ENCODE data around the gene STEAP2.

- TF ChIP-seq POLR2A (IDR thresholded peaks at IDR 0.05; ENCODE audit: low read depth) (no peak), EP300 (IDR thresholded peaks at IDR 0.05) (no peak), POLR2AphosphoS5 (IDR thresholded peaks at IDR 0.05) (no peak)
- TF ChIP-seq, protein P1, sequence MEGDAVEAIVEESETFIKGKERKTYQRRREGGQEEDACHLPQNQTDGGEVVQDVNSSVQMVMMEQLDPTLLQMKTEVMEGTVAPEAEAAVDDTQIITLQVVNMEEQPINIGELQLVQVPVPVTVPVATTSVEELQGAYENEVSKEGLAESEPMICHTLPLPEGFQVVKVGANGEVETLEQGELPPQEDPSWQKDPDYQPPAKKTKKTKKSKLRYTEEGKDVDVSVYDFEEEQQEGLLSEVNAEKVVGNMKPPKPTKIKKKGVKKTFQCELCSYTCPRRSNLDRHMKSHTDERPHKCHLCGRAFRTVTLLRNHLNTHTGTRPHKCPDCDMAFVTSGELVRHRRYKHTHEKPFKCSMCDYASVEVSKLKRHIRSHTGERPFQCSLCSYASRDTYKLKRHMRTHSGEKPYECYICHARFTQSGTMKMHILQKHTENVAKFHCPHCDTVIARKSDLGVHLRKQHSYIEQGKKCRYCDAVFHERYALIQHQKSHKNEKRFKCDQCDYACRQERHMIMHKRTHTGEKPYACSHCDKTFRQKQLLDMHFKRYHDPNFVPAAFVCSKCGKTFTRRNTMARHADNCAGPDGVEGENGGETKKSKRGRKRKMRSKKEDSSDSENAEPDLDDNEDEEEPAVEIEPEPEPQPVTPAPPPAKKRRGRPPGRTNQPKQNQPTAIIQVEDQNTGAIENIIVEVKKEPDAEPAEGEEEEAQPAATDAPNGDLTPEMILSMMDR (IDR thresholded peaks at IDR 0.05): no peak
These were observed 33.4 kb upstream of the STEAP2 start for GRCh38 chr7:90178166-90178565.

Data from esophagus muscularis mucosa (tissue), 4 donors.